Measurements from ENCODE around the gene AIMP1. TPM values are rescaled to one million over a fixed set of nuclear protein-coding genes. Genes with fewer than 3 reads are reported as not detected.

Gene AIMP1
- total RNA-seq, 1 experiment from 2014 or later = 45.8 TPM

DNA sequence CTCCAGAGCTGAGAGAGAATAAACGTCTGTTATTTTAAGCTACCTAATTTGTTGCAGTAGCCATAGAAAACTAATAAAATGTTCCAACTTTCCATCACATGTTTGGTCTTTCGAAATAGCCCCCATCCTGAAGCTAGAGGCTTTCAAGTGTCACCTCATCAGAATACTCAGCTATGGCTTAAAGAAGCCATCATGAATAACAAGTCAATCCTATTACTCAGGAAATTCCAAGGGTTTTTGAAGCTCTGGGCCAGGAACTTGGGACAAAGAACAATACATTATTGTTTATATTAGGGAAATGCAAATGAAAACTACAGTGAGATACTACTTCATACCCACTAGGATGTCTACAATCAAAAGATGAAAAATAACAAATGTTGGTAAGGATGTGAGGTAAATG lies 42.5 kb upstream of the AIMP1 start:
- no peaks in the 10 kb centered on the region for H3K36me3 ChIP-seq (ENCODE audit: control insufficient read depth, insufficient read depth, low read length)
- POLR2A ChIA-PET = no interaction called here
- ATAC-seq (no peak), DNase-seq (ENCODE audit: low read depth, low spot score) (no peak)
- no peaks in the 10 kb centered on the region for H3K4me1 ChIP-seq (ENCODE audit: control insufficient read depth, insufficient read depth, low read length)
- BruUV-seq (replicated peaks) = no TSS peak
- H3K27me3 ChIP-seq (ENCODE audit: control insufficient read depth, insufficient read depth, low read length) = no peaks in the 10 kb centered on the region
- in situ Hi-C loops (cut with HindIII; ENCODE audit: low pct_unique_long_range_greater_than_20kb, low sequenced_read_pairs) (no loop called here), intact Hi-C loops (cut with micrococcal nuclease; ENCODE audit: unreplicated experiment) (no loop called here)
- no peaks in the 10 kb centered on the region for H3K9me3 ChIP-seq (ENCODE audit: control insufficient read depth, insufficient read depth, low read depth, low read length)
- H3K27ac ChIP-seq (ENCODE audit: low read length) = no peak overlapping the region
- no peak for TF ChIP-seq SIN3A (IDR thresholded peaks at IDR 0.05; ENCODE audit: borderline replicate concordance, insufficient read depth, low read depth, low read length)
- TF ChIP-seq, protein P1, sequence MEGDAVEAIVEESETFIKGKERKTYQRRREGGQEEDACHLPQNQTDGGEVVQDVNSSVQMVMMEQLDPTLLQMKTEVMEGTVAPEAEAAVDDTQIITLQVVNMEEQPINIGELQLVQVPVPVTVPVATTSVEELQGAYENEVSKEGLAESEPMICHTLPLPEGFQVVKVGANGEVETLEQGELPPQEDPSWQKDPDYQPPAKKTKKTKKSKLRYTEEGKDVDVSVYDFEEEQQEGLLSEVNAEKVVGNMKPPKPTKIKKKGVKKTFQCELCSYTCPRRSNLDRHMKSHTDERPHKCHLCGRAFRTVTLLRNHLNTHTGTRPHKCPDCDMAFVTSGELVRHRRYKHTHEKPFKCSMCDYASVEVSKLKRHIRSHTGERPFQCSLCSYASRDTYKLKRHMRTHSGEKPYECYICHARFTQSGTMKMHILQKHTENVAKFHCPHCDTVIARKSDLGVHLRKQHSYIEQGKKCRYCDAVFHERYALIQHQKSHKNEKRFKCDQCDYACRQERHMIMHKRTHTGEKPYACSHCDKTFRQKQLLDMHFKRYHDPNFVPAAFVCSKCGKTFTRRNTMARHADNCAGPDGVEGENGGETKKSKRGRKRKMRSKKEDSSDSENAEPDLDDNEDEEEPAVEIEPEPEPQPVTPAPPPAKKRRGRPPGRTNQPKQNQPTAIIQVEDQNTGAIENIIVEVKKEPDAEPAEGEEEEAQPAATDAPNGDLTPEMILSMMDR (IDR thresholded peaks at IDR 0.05) = no peak
- TF ChIP-seq, protein P2, sequence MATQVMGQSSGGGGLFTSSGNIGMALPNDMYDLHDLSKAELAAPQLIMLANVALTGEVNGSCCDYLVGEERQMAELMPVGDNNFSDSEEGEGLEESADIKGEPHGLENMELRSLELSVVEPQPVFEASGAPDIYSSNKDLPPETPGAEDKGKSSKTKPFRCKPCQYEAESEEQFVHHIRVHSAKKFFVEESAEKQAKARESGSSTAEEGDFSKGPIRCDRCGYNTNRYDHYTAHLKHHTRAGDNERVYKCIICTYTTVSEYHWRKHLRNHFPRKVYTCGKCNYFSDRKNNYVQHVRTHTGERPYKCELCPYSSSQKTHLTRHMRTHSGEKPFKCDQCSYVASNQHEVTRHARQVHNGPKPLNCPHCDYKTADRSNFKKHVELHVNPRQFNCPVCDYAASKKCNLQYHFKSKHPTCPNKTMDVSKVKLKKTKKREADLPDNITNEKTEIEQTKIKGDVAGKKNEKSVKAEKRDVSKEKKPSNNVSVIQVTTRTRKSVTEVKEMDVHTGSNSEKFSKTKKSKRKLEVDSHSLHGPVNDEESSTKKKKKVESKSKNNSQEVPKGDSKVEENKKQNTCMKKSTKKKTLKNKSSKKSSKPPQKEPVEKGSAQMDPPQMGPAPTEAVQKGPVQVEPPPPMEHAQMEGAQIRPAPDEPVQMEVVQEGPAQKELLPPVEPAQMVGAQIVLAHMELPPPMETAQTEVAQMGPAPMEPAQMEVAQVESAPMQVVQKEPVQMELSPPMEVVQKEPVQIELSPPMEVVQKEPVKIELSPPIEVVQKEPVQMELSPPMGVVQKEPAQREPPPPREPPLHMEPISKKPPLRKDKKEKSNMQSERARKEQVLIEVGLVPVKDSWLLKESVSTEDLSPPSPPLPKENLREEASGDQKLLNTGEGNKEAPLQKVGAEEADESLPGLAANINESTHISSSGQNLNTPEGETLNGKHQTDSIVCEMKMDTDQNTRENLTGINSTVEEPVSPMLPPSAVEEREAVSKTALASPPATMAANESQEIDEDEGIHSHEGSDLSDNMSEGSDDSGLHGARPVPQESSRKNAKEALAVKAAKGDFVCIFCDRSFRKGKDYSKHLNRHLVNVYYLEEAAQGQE (IDR thresholded peaks at IDR 0.05; ENCODE audit: insufficient read depth in 1 of 2, low read depth in 2 of 2, low read length in 1 of 2) = no peak
- TF ChIP-seq TCF7L2 (IDR thresholded peaks at IDR 0.05; ENCODE audit: low read depth, low read length) = no peak
- no peak for TF ChIP-seq POLR2AphosphoS5 (IDR thresholded peaks at IDR 0.05; ENCODE audit: low read depth, low read length)
- CTCF ChIA-PET = no interaction called here
- H3K4me3 ChIP-seq (ENCODE audit: low read depth in 2 of 2, low read length in 2 of 2) = no peak overlapping the region

DNA sequence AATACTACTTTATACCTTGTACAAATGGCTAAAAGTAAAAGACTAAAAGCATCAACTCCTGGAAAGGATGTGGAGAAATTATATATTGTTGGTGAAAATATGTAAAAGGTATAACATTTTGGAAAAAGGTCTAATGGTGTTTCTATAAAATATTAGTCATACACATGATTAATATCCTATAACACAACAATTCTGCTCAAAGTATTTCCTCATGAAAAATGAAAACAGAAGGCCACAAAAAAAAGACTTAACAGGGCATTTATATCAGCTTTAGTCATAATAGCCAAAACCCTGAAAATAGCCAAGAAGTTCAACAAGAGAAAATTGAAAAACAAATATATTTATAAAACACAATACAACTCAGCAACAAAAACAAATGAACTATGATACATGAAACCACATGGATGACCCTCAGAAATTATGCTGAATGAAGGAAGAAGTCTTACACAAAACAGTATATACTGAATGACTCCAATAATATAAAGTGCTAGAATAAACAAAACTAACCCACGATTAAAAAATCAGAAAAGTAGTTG lies 39.1 kb upstream of the AIMP1 start:
- Histone ChIP-seq H3K9me3 (ENCODE audit: control insufficient read depth, insufficient read depth, low read depth, low read length) (no peaks in the 10 kb centered on the region), H3K27ac (ENCODE audit: low read length) (no peak overlapping the region), H3K36me3 (ENCODE audit: control insufficient read depth, insufficient read depth, low read length) (no peaks in the 10 kb centered on the region), H3K27me3 (ENCODE audit: control insufficient read depth, insufficient read depth, low read length) (no peaks in the 10 kb centered on the region), H3K4me1 (ENCODE audit: control insufficient read depth, insufficient read depth, low read length) (no peaks in the 10 kb centered on the region), H3K4me3 (ENCODE audit: low read depth in 2 of 2, low read length in 2 of 2) (no peak overlapping the region)
- CTCF ChIA-PET = no interaction called here
- no TSS peak for BruUV-seq (replicated peaks)
- TF ChIP-seq, protein P1 (IDR thresholded peaks at IDR 0.05) = no peak
- no peak for TF ChIP-seq SIN3A (IDR thresholded peaks at IDR 0.05; ENCODE audit: borderline replicate concordance, insufficient read depth, low read depth, low read length)
- no peak for TF ChIP-seq TCF7L2 (IDR thresholded peaks at IDR 0.05; ENCODE audit: low read depth, low read length)
- in situ Hi-C loops (cut with HindIII; ENCODE audit: low pct_unique_long_range_greater_than_20kb, low sequenced_read_pairs) (no loop called here), intact Hi-C loops (cut with micrococcal nuclease; ENCODE audit: unreplicated experiment) (no loop called here)
- no peak for DNase-seq (ENCODE audit: low read depth, low spot score)
- ATAC-seq = no peak
- POLR2A ChIA-PET = no interaction called here
